ENCODE results near the gene MCEE. TPM values are rescaled to one million over a fixed set of nuclear protein-coding genes. Genes with fewer than 3 reads are reported as not detected.
"Not testable (repeated sequence)": the region's sequence is repeated elsewhere in the genome, so short reads cannot be mapped to it uniquely, and the experiment has no call there.

Gene MCEE
- total RNA-seq, 2 experiments from 2014 or later, result 12.4 to 14.7 TPM

GRCh38 chr2:71100195-71100964, 29.6 kb downstream of the MCEE start:
- CTCF ChIA-PET, result interaction anchor here (0.8 to 4.8 kb wide), 16 partner anchors 9 to 183 kb away, joined by 3 to 56 read pairs (median 5); partner anchors contain the start of genes MCEE, MPHOSPH10 and NAGK
- peaks cover 5% of the 10 kb centered on the region for H3K4me1 Mint-ChIP-seq (ENCODE audit: low read depth)
- H3K9me3 Mint-ChIP-seq (ENCODE audit: insufficient read depth), result no peaks in the 10 kb centered on the region

GRCh38 chr2:71092491-71093260, 37.4 kb downstream of the MCEE start:
- not testable (repeated sequence) for H3K4me1 Mint-ChIP-seq (ENCODE audit: low read depth); H3K9me3 Mint-ChIP-seq (ENCODE audit: insufficient read depth); H3K4me3 Mint-ChIP-seq; DNase-seq; ATAC-seq; H3K27ac Mint-ChIP-seq; H3K27me3 Mint-ChIP-seq (ENCODE audit: low read depth); H3K36me3 Mint-ChIP-seq (ENCODE audit: low read depth)
- ChIA-PET POLR2A (interaction anchor here (0.9 kb wide), 1 partner anchor 24 kb away, joined by 5 read pairs; the partner anchor contains the start of gene NAGK), CTCF (interaction anchor here (1.4 to 1.8 kb wide), 2 partner anchors 8 to 38 kb away, joined by 3 to 13 read pairs; partner anchors contain the start of gene MPHOSPH10)

More at GRCh38 chr2:71100195-71100964, 29.6 kb downstream of the MCEE start:
- no peaks in the 10 kb centered on the region for H3K27me3 Mint-ChIP-seq (ENCODE audit: low read depth)
- POLR2A ChIA-PET, result interaction anchor here (0.9 kb wide), 2 partner anchors 9 to 32 kb away, joined by 3 read pairs; partner anchors contain the start of gene NAGK
- DNase-seq (peak; percentile 52), ATAC-seq (peak; percentile 71)
- H3K4me3 Mint-ChIP-seq, result no peak overlapping the region
- H3K27ac Mint-ChIP-seq, result no peak overlapping the region
- no peaks in the 10 kb centered on the region for H3K36me3 Mint-ChIP-seq (ENCODE audit: low read depth)

- POLR2A ChIA-PET, result interaction anchor here (0.9 kb wide), 1 partner anchor 23 kb away, joined by 5 read pairs; the partner anchor contains the start of gene NAGK
- CTCF ChIA-PET, result interaction anchor here (1.1 to 1.8 kb wide), 3 partner anchors 9 to 231 kb away, joined by 3 to 13 read pairs (median 4); partner anchors contain the start of gene MPHOSPH10
- DNase-seq; H3K4me3 Mint-ChIP-seq; H3K9me3 Mint-ChIP-seq (ENCODE audit: insufficient read depth); ATAC-seq; H3K27ac Mint-ChIP-seq; H3K27me3 Mint-ChIP-seq (ENCODE audit: low read depth); H3K4me1 Mint-ChIP-seq (ENCODE audit: low read depth); H3K36me3 Mint-ChIP-seq (ENCODE audit: low read depth): not testable (repeated sequence)
Observed at GRCh38 chr2:71091808-71092207, 38.2 kb downstream of the MCEE start.

- H3K4me1 Mint-ChIP-seq (ENCODE audit: low read depth); H3K27ac Mint-ChIP-seq; ATAC-seq; H3K9me3 Mint-ChIP-seq (ENCODE audit: insufficient read depth); DNase-seq; POLR2A ChIA-PET; CTCF ChIA-PET; H3K36me3 Mint-ChIP-seq (ENCODE audit: low read depth); H3K4me3 Mint-ChIP-seq: not testable (repeated sequence)
- H3K27me3 Mint-ChIP-seq (ENCODE audit: low read depth), result peaks cover 12% of the 10 kb centered on the region
Observed at GRCh38 chr2:71089475-71089874, 40.6 kb downstream of the MCEE start.

GRCh38 chr2:71085325-71086003, 44.6 kb downstream of the MCEE start:
- CTCF ChIA-PET; ATAC-seq; H3K36me3 Mint-ChIP-seq (ENCODE audit: low read depth); POLR2A ChIA-PET; DNase-seq; H3K27ac Mint-ChIP-seq; H3K9me3 Mint-ChIP-seq (ENCODE audit: insufficient read depth); H3K4me3 Mint-ChIP-seq: not testable (repeated sequence)
- Mint-ChIP-seq H3K4me1 (ENCODE audit: low read depth) (peaks cover 12% of the 10 kb centered on the region), H3K27me3 (ENCODE audit: low read depth) (peaks cover 12% of the 10 kb centered on the region)

GRCh38 chr2:71083752-71084312, 46.2 kb downstream of the MCEE start:
- ATAC-seq; DNase-seq; H3K27ac Mint-ChIP-seq; H3K4me3 Mint-ChIP-seq; H3K36me3 Mint-ChIP-seq (ENCODE audit: low read depth); H3K9me3 Mint-ChIP-seq (ENCODE audit: insufficient read depth): not testable (repeated sequence)
- peaks cover 12% of the 10 kb centered on the region for H3K27me3 Mint-ChIP-seq (ENCODE audit: low read depth)
- H3K4me1 Mint-ChIP-seq (ENCODE audit: low read depth), result peaks cover 12% of the 10 kb centered on the region
- ChIA-PET POLR2A (interaction anchor here (1.0 kb wide), 1 partner anchor 14 kb away, joined by 4 read pairs; no protein-coding TSS in a partner anchor), CTCF (interaction anchor here (1.1 kb wide), 1 partner anchor 12 kb away, joined by 4 read pairs; no protein-coding TSS in a partner anchor)

- Mint-ChIP-seq H3K4me1 (ENCODE audit: low read depth) (peaks cover 12% of the 10 kb centered on the region), H3K27me3 (ENCODE audit: low read depth) (peaks cover 12% of the 10 kb centered on the region)
- H3K27ac Mint-ChIP-seq; H3K36me3 Mint-ChIP-seq (ENCODE audit: low read depth); H3K9me3 Mint-ChIP-seq (ENCODE audit: insufficient read depth); POLR2A ChIA-PET; H3K4me3 Mint-ChIP-seq; DNase-seq; ATAC-seq; CTCF ChIA-PET: not testable (repeated sequence)
Observed at GRCh38 chr2:71083297-71083696, 46.7 kb downstream of the MCEE start.

GRCh38 chr2:71082402-71083252, 47.4 kb downstream of the MCEE start:
- no peak overlapping the region for H3K27ac Mint-ChIP-seq
- DNase-seq (peak; percentile 44), ATAC-seq (no peak)
- ChIA-PET POLR2A (no interaction called here), CTCF (interaction anchor here (0.9 kb wide), 1 partner anchor 11 kb away, joined by 3 read pairs; no protein-coding TSS in a partner anchor)
- no peaks in the 10 kb centered on the region for H3K9me3 Mint-ChIP-seq (ENCODE audit: insufficient read depth)
- H3K36me3 Mint-ChIP-seq (ENCODE audit: low read depth), result peaks cover 10% of the 10 kb centered on the region
- peaks cover 12% of the 10 kb centered on the region for H3K27me3 Mint-ChIP-seq (ENCODE audit: low read depth)
- no peak overlapping the region for H3K4me3 Mint-ChIP-seq
- H3K4me1 Mint-ChIP-seq (ENCODE audit: low read depth), result peaks cover 12% of the 10 kb centered on the region

- H3K4me3 Mint-ChIP-seq, result no peak overlapping the region
- no peaks in the 10 kb centered on the region for H3K9me3 Mint-ChIP-seq (ENCODE audit: insufficient read depth)
- ChIA-PET POLR2A (interaction anchor here (2.7 kb wide), 1 partner anchor 10 kb away, joined by 16 read pairs; the partner anchor contains the start of gene NAGK), CTCF (interaction anchor here (1.0 kb wide), 1 partner anchor 22 kb away, joined by 3 read pairs; no protein-coding TSS in a partner anchor)
- peaks cover 29% of the 10 kb centered on the region for H3K36me3 Mint-ChIP-seq (ENCODE audit: low read depth)
- ATAC-seq (no peak), DNase-seq (no peak)
- H3K27ac Mint-ChIP-seq, result no peak overlapping the region
- no peaks in the 10 kb centered on the region for H3K27me3 Mint-ChIP-seq (ENCODE audit: low read depth)
- H3K4me1 Mint-ChIP-seq (ENCODE audit: low read depth), result peaks cover 11% of the 10 kb centered on the region
Observed at GRCh38 chr2:71078624-71079023, 51.4 kb downstream of the MCEE start.

GRCh38 chr2:71074893-71075395, 55.1 kb downstream of the MCEE start:
- no peak for DNase-seq
- no peak for ATAC-seq
- H3K9me3 Mint-ChIP-seq (ENCODE audit: insufficient read depth), result no peaks in the 10 kb centered on the region
- H3K4me3 Mint-ChIP-seq, result no peak overlapping the region
- POLR2A ChIA-PET, result no interaction called here
- CTCF ChIA-PET, result interaction anchor here (2.6 kb wide), 1 partner anchor 26 kb away, joined by 11 read pairs; no protein-coding TSS in a partner anchor
- no peak overlapping the region for H3K27ac Mint-ChIP-seq
- H3K4me1 Mint-ChIP-seq (ENCODE audit: low read depth), result peaks cover 37% of the 10 kb centered on the region
- peaks cover 57% of the 10 kb centered on the region for H3K36me3 Mint-ChIP-seq (ENCODE audit: low read depth)
- H3K27me3 Mint-ChIP-seq (ENCODE audit: low read depth), result no peaks in the 10 kb centered on the region
